OCI-LY7 (cell line): ENCODE measurements around the gene ZKSCAN4. TPM values are rescaled to one million over a fixed set of nuclear protein-coding genes. Genes with fewer than 3 reads are reported as not detected.

Experiments used
- BruUV-seq: library from RNA; stranded (reverse); fragments of 400-500 nt; replicated peaks from 2 replicates; lab custom pipeline; 2021; lab: Mats Ljungman, UMichigan
- CTCF ChIA-PET: fragments of 300-600 bp; sonication (Branson Sonifier 250); formaldehyde crosslinking; loops from one replicate; lab custom pipeline; 2022; ENCODE audit warnings: antibody characterized with exemption; ENCODE audit not compliant: unreplicated experiment; lab: Charles Lee
- POLR2A ChIA-PET: fragments of 300-600 bp; sonication (Branson Sonifier 250); formaldehyde crosslinking; loops from one replicate; lab custom pipeline; 2022; ENCODE audit warnings: antibody characterized with exemption; lab: Charles Lee
- DNase-seq: peaks from one replicate; pipeline ENCODE4 v3.0.0-alpha.2; 2015; ENCODE audit warnings: low spot score
- H2AFZ ChIP-seq: fragments of 200-600 bp; sonication (generic), shearing (Covaris generic); 2 replicates; pipeline ENCODE4 v1.6.1; 2014; ENCODE audit warnings: mild to moderate bottlenecking, antibody characterized with exemption, low read length, moderate library complexity
- H3K27ac ChIP-seq: fragments of 200-600 bp; sonication (generic); 2 replicates; pipeline ENCODE4 v1.5.1; 2014; ENCODE audit warnings: mixed run types, low read depth, mild to moderate bottlenecking, moderate library complexity, low read length, inconsistent platforms; ENCODE audit not compliant: poor library complexity, severe bottlenecking
- H3K36me3 ChIP-seq: fragments of 200-600 bp; sonication (generic); 2 replicates; pipeline ENCODE4 v1.6.1; 2014; ENCODE audit warnings: mild to moderate bottlenecking, antibody characterized with exemption, low read length, moderate library complexity, mixed read lengths; ENCODE audit not compliant: insufficient read depth
- H3K4me1 ChIP-seq: fragments of 200-600 bp; sonication (generic); 2 replicates; pipeline ENCODE4 v1.5.1; 2014; ENCODE audit warnings: mild to moderate bottlenecking, low read length; ENCODE audit not compliant: insufficient read depth, poor library complexity, severe bottlenecking
- H3K4me2 ChIP-seq: fragments of 200-600 bp; sonication (generic); 2 replicates; pipeline ENCODE4 v1.6.1; 2014; ENCODE audit warnings: mild to moderate bottlenecking, low read length
- H3K4me3 ChIP-seq: fragments of 200-600 bp; sonication (generic); 2 replicates; pipeline ENCODE4 v1.5.1; 2014; ENCODE audit warnings: mild to moderate bottlenecking, low read depth, low read length; ENCODE audit not compliant: poor library complexity, severe bottlenecking
- H3K79me2 ChIP-seq: fragments of 200-600 bp; sonication (generic); 2 replicates; pipeline ENCODE4 v1.6.1; 2016; ENCODE audit warnings: low read depth, mild to moderate bottlenecking, low read length, moderate library complexity, mixed read lengths; ENCODE audit not compliant: insufficient read depth
- H3K9me2 ChIP-seq: fragments of 200-600 bp; sonication (generic); 2 replicates; pipeline ENCODE4 v1.6.1; 2016; ENCODE audit warnings: mild to moderate bottlenecking, low read length, mixed read lengths; ENCODE audit not compliant: insufficient read depth
- H3K9me3 ChIP-seq: fragments of 200-600 bp; sonication (generic); 2 replicates; pipeline ENCODE4 v1.6.1; 2014; ENCODE audit warnings: mild to moderate bottlenecking, mixed run types, low read length, mixed read lengths
- H4K20me1 ChIP-seq: fragments of 200-600 bp; sonication (generic); 2 replicates; pipeline ENCODE4 v1.6.1; 2014; ENCODE audit warnings: mild to moderate bottlenecking, antibody characterized with exemption, low read length, moderate library complexity, mixed read lengths; ENCODE audit not compliant: insufficient read depth
- EZH2phosphoT487 ChIP-seq: fragments of 200-600 bp; sonication (generic); IDR thresholded peaks from 2 replicates; pipeline ENCODE4 v1.6.1; 2018; ENCODE audit warnings: low read depth, borderline replicate concordance, mild to moderate bottlenecking, mixed run types, antibody characterized with exemption, low read length, moderate library complexity, mixed read lengths
- intact Hi-C: fragments of 100-400 bp; cut with micrococcal nuclease; formaldehyde crosslinking; loops from one replicate; pipeline ENCODE4 v1.10.0; 2022; ENCODE audit not compliant: unreplicated experiment
- total RNA-seq, 2 experiments: library from RNA; depleted of rRNA in 1 of 2; stranded (reverse); fragments of >200 nt in 1 of 2; shearing (Covaris generic) in 1 of 2; gene quantifications; 2 replicates each; pipeline ENCODE4 v1.2.3, GENCODE V29; 2014 to 2022
- TF ChIP-seq, protein P1 (sequence below): fragments of 200-600 bp; sonication (generic); conservative IDR thresholded peaks from 2 replicates; pipeline ENCODE4 v1.5.1; 2014; ENCODE audit warnings: mild to moderate bottlenecking, antibody characterized with exemption, low read length, moderate library complexity, mixed read lengths

The ZKSCAN4 gene
- total RNA-seq, 2 experiments from 2014 or later, result 6.9 to 7.9 TPM

DNA sequence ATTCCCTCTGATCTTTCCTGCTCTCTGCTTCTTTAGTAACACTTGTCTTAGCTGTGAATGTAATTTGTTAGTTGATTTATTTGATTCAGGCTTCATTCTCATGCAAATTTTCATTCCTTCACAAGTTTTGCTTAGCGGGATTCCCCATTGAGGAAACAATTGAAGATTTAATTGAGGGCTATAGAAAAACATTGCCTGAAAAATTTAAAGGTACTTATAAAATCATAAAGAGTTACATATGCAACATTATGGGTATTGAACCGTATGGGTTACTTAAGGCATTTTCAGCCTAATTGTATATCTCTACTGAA, 38.9 kb downstream of the ZKSCAN4 start:
- CTCF ChIA-PET, result no interaction called here
- H3K4me1 ChIP-seq, result no peaks in the 10 kb centered on the region
- H3K79me2 ChIP-seq, result no peaks in the 10 kb centered on the region
- intact Hi-C loops, result no loop called here
- no peak for TF ChIP-seq EZH2phosphoT487
- TF ChIP-seq, protein P1, sequence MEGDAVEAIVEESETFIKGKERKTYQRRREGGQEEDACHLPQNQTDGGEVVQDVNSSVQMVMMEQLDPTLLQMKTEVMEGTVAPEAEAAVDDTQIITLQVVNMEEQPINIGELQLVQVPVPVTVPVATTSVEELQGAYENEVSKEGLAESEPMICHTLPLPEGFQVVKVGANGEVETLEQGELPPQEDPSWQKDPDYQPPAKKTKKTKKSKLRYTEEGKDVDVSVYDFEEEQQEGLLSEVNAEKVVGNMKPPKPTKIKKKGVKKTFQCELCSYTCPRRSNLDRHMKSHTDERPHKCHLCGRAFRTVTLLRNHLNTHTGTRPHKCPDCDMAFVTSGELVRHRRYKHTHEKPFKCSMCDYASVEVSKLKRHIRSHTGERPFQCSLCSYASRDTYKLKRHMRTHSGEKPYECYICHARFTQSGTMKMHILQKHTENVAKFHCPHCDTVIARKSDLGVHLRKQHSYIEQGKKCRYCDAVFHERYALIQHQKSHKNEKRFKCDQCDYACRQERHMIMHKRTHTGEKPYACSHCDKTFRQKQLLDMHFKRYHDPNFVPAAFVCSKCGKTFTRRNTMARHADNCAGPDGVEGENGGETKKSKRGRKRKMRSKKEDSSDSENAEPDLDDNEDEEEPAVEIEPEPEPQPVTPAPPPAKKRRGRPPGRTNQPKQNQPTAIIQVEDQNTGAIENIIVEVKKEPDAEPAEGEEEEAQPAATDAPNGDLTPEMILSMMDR, result no peak
- DNase-seq, result no peak
- no peaks in the 10 kb centered on the region for H3K36me3 ChIP-seq
- BruUV-seq, result no TSS peak
- H2AFZ ChIP-seq, result peak overlapping the region; percentile 49; the same call in 1 of the 2 replicates
- H3K4me3 ChIP-seq, result no peak overlapping the region
- no peaks in the 10 kb centered on the region for H3K9me2 ChIP-seq
- no peaks in the 10 kb centered on the region for H4K20me1 ChIP-seq
- H3K4me2 ChIP-seq, result peak overlapping the region; percentile 42; the same call in 1 of the 2 replicates
- no peaks in the 10 kb centered on the region for H3K9me3 ChIP-seq
- no peak overlapping the region for H3K27ac ChIP-seq
- POLR2A ChIA-PET, result no interaction called here

DNA sequence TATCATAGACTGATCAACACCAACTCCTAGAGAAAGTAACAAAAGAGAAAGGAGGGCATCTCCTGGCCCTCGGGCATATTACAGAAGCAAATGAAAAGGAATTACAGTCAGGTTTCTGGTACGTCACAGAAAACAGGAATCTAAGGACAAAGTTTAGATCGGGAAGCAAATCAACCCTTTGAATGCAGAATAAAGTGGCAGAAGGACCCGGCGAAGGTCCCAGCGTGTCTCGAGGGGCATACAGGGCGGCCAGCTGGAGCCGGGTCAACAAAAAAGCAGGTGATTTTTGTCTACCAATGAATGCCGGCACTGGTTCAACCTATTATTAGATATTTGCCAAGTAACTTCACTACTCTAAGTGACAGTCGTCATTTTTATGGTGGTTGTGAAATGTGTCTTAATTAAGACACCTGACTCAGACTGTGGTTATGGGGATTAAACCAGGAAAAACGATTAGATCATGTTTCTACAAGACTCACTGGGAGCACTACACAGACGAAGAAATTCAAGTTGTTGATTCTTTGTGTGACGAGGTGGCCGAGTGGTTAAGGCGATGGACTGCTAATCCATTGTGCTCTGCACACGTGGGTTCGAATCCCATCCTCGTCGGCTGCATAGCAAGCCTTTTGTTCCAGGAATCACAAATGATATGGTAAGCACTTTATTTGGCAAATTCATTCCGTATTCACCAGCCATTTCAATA, 39.4 kb downstream of the ZKSCAN4 start:
- BruUV-seq, result no TSS peak
- POLR2A ChIA-PET, result interaction anchor here (0.6 to 0.7 kb wide), 2 partner anchors 149 to 405 kb away, joined by 3 read pairs; a partner anchor contains a TSS
- Histone ChIP-seq H3K4me2 (peak overlapping the region; percentile 42; the same call in 1 of the 2 replicates), H3K9me3 (no peaks in the 10 kb centered on the region), H3K79me2 (no peaks in the 10 kb centered on the region), H3K9me2 (no peaks in the 10 kb centered on the region), H4K20me1 (no peaks in the 10 kb centered on the region), H3K4me1 (no peaks in the 10 kb centered on the region), H3K4me3 (no peak overlapping the region), H2AFZ (peak overlapping the region; percentile 49; the same call in 1 of the 2 replicates), H3K27ac (no peak overlapping the region), H3K36me3 (no peaks in the 10 kb centered on the region)
- peak; percentile 2 for DNase-seq
- intact Hi-C loops, result no loop called here
- CTCF ChIA-PET, result no interaction called here
- TF ChIP-seq, protein P1, result 0 out of 2 replicates have a peak, but pooled peaks have one; percentile 18
- no peak for TF ChIP-seq EZH2phosphoT487

DNA sequence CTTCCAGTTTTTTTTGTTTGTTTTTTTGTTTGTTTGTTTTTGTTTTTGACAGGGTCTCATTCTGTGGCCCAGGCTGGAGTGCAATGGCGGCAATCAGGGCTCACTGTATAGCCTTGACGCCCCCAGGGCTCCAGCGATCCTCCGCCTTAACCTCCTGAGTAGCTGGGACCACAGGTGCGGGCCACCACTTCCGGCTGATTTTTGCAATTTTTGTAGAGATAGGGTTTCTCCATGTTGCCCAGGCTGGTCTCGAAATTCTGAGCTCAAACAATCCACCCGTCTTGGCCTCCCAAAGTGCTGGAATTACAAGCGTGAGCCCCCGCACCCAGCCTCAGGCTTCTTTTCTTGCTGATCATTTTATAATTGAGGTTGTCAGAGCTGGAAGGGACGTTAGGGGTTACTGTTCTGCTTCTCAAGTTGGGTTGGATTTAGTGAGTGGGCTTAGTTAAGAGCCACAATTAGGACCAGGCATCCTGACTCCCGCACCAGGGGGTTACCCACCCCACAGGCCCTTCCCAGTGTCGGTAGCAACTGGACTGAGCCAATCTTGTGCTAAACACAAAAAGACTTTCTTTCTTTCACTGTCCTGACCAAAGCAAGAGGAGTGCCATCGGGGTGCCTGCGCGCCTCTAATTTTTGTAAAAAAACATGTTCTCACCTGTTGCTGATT, 40.1 kb downstream of the ZKSCAN4 start:
- no peaks in the 10 kb centered on the region for H3K9me2 ChIP-seq
- CTCF ChIA-PET, result no interaction called here
- H2AFZ ChIP-seq, result peak overlapping the region; percentile 49; the same call in 1 of the 2 replicates
- POLR2A ChIA-PET, result interaction anchor here (0.6 to 0.7 kb wide), 2 partner anchors 150 to 404 kb away, joined by 3 read pairs; a partner anchor contains a TSS
- H4K20me1 ChIP-seq, result no peaks in the 10 kb centered on the region
- peak overlapping the region; percentile 42; the same call in 1 of the 2 replicates for H3K4me2 ChIP-seq
- intact Hi-C loops, result no loop called here
- no peak for TF ChIP-seq EZH2phosphoT487
- TF ChIP-seq, protein P1, result no peak
- no peaks in the 10 kb centered on the region for H3K4me1 ChIP-seq
- H3K36me3 ChIP-seq, result no peaks in the 10 kb centered on the region
- no peak overlapping the region for H3K4me3 ChIP-seq
- BruUV-seq, result no TSS peak
- H3K9me3 ChIP-seq, result no peaks in the 10 kb centered on the region
- no peak for DNase-seq
- no peak overlapping the region for H3K27ac ChIP-seq
- no peaks in the 10 kb centered on the region for H3K79me2 ChIP-seq
